ENCODE results near the gene INTS6.

Gene INTS6

DNA sequence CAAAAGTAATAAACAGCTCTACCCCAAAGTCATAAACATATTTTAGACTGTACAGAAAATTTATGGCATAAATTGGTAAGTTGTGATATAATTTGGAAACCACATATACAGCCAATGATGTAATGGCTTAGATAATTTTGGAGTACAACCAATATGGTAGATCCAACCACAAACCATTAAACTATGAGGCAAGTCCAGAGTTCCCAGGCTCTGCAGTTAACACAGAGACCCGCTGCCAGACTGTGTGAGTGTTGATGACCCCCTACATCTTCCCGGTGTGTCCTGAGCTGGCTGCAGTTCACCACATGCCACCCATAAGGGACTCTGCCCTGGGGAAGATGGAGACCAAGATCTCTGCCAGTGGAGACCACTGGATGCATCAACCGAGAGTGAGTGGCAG is 123.2 kb downstream of the INTS6 start:
- DNase-seq = no peak
- in situ Hi-C loops (cut with MboI; ENCODE audit: low pct_unique_long_range_greater_than_20kb, low sequenced_read_pairs) = no loop called here

GRCh38 chr13:51328488-51328887 is 124.3 kb downstream of the INTS6 start:
- DNase-seq = no peak
- in situ Hi-C loops (cut with MboI; ENCODE audit: low pct_unique_long_range_greater_than_20kb, low sequenced_read_pairs) = no loop called here

- DNase-seq = no peak
- in situ Hi-C loops (cut with MboI; ENCODE audit: low pct_unique_long_range_greater_than_20kb, low sequenced_read_pairs) = no loop called here
These were observed 124.9 kb downstream of the INTS6 start for GRCh38 chr13:51327961-51328360.

- DNase-seq = no peak
- in situ Hi-C loops (cut with MboI; ENCODE audit: low pct_unique_long_range_greater_than_20kb, low sequenced_read_pairs) = no loop called here
These were observed 126.1 kb downstream of the INTS6 start for GRCh38 chr13:51326777-51327176.

DNA sequence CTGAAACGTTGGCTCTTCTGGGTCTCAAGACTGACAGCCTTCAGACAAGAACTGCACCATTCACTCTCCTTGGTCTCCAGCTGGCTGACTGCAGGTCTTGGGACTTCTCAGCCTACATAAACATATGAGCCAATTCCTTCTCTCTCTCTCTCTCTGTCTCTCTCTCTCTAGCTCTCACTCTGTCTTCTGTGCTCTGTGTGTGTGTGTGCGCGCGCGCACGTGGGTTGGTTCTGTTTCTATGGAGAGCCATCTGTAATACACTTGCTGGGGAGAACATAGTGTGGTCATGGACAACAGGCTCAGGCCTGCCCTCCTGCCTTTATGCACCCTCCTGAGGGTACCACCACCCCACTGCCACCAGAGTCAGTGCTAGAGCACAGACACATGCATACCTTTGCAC is 127.0 kb downstream of the INTS6 start:
- DNase-seq = no peak
- in situ Hi-C loops (cut with MboI; ENCODE audit: low pct_unique_long_range_greater_than_20kb, low sequenced_read_pairs) = no loop called here

DNA sequence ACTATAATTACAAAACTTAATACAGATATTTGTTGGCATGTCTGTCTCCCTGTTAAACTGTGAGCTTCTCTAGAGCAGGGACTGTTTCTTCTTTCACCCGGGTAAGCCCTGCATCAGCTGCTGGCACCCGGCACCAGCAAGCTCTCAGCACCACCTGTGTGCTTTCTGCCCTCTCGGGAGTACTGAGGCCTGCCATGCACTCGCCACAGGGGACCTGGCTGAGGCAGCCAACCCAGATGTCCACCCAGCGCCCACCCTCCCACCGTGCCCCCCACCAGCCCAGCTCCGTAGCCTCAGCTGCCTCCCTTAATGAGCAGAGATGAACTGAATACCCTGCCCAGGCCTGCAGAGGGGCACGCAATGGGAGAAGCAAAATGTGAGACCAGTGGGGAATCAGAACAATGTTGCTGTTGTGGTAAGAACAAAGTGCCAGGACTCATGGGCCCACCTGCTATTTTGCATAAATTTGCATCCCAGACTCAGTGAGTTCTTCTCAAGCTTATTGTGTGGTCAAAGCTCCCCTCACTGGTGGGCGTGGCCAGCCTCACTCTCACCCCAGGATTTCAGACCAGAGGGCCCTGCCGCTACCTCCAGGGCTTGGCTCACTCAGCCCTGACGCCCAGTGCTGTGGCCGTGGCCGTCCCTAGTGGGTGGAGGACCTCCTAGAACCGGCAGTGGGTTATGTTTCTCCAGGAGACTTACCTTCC is 128.0 kb downstream of the INTS6 start:
- in situ Hi-C loops (cut with MboI; ENCODE audit: low pct_unique_long_range_greater_than_20kb, low sequenced_read_pairs) = no loop called here
- DNase-seq = no peak

- in situ Hi-C loops (cut with MboI; ENCODE audit: low pct_unique_long_range_greater_than_20kb, low sequenced_read_pairs) = no loop called here
- DNase-seq = no peak
These were observed 128.9 kb downstream of the INTS6 start for GRCh38 chr13:51323824-51324511.

GRCh38 chr13:51322826-51323225 is 130.0 kb downstream of the INTS6 start:
- in situ Hi-C loops (cut with MboI; ENCODE audit: low pct_unique_long_range_greater_than_20kb, low sequenced_read_pairs) = no loop called here
- no peak for DNase-seq

DNA sequence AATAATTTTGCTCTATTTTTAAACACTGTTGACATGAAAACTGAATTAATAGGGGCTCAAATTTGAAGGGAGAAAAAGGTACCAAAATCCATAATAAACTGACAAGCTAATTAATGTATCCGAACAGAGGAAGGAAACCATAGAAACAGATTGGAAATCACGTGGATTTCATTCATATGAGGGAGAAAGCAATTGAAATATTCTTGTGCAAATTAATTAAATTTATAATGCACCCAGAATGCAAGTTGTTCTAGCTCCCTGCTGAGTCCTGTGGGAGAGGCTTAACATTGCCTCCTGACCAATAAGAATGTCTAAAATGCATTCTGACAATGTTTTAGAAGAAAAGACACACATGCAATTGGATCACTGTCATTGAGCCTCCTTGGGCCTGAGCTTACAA is 131.0 kb downstream of the INTS6 start:
- in situ Hi-C loops (cut with MboI; ENCODE audit: low pct_unique_long_range_greater_than_20kb, low sequenced_read_pairs) = no loop called here
- DNase-seq = no peak

- DNase-seq = no peak
- in situ Hi-C loops (cut with MboI; ENCODE audit: low pct_unique_long_range_greater_than_20kb, low sequenced_read_pairs) = no loop called here
These were observed 134.0 kb downstream of the INTS6 start for GRCh38 chr13:51318876-51319275.

DNA sequence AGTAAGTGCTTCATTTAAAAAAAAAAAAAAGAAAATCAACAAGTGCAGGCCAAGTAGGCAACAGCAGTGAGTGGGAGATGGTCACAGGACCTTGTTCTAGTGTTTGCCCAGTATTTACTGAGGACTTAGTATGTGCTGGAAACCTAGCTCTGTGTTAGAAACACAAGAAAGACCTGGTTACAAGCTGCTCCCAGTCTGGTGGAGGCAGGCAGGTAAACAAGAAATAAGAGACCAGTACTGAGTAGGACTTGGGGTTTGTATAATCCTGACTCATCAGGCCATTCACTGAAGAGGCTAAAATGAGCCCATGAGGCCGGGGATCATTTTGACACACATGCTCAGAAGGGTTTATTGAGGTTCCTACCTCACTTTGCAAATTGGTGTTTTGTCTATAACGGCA is 134.8 kb downstream of the INTS6 start:
- no peak for DNase-seq
- in situ Hi-C loops (cut with MboI; ENCODE audit: low pct_unique_long_range_greater_than_20kb, low sequenced_read_pairs) = no loop called here

GRCh38 chr13:51317262-51317661 is 135.6 kb downstream of the INTS6 start:
- in situ Hi-C loops (cut with MboI; ENCODE audit: low pct_unique_long_range_greater_than_20kb, low sequenced_read_pairs) = no loop called here
- DNase-seq = no peak

GRCh38 chr13:51313619-51314018 is 139.2 kb downstream of the INTS6 start:
- no peak for DNase-seq
- in situ Hi-C loops (cut with MboI; ENCODE audit: low pct_unique_long_range_greater_than_20kb, low sequenced_read_pairs) = no loop called here

DNA sequence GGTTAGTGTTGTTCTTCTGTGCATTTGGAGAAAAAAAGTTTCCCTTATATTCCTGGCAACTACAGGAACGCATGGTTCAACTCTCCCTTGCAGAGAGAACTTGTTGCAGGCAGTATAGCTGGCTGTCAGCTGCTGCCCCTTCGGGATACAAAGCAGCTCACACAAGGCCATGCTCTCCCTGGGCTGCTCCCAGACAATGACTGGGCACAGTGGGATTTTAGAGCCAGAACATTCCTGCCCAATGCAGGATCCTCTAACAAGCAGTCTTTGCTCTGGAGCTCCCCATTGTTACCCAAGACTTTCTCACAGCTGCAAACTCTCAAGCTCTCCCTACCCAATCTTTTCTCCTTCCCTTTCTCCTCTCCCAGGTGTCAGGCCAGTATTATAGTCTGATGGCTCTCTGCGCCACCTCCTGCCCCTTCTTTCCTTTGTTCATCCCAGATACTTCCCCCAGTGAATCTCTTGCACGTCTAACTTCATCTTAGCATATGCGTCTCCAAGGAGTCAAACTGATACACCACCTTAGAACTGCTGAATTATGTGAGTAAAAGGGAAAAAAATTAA is 140.8 kb downstream of the INTS6 start:
- in situ Hi-C loops (cut with MboI; ENCODE audit: low pct_unique_long_range_greater_than_20kb, low sequenced_read_pairs) = no loop called here
- DNase-seq = no peak
